A549 treated with AZD9567 at 1 μM for 4 hours (cell line): ENCODE measurements around the gene CLDND1. TPM values are rescaled to one million over a fixed set of nuclear protein-coding genes. Genes with fewer than 3 reads are reported as not detected.

Experiments used
- total RNA-seq: library from RNA; stranded (reverse); fragments of 200-300 nt; extraction: Qiagen RNA extraction; gene quantifications from 5 replicates; pipeline ENCODE4 v1.2.3, GENCODE V29; 2022; ENCODE audit not compliant: insufficient read depth

CLDND1 gene
- 48.7 to 66.7 TPM (median 56.1 TPM) in 5 replicates for total RNA-seq

GRCh38 chr3:98522544-98523281 lies at the start of gene CLDND1:
Gene CLDND1 (minus strand): TSS chr3:98522902. CDS start chr3:98521424, 1,478 bp downstream.

GRCh38 chr3:98531622-98532274 lies 9.0 kb upstream of the CLDND1 start, which contains the start of gene GPR15:
Gene GPR15 (plus strand): TSS chr3:98531978. CDS start chr3:98532034, 56 bp downstream.

GRCh38 chr3:98497381-98497780 lies 25.3 kb downstream of the CLDND1 start, which contains the start of gene OR5K2:
Gene OR5K2 (plus strand): TSS chr3:98497681. CDS start chr3:98497681, 0 bp downstream.

Other genes starting within 250 kb of the CLDND1 start
- not detected in 5 replicates for gene OR5H2, start 240.4 kb downstream of the CLDND1 start, total RNA-seq
- gene OR5K4, start 169.0 kb downstream of the CLDND1 start, total RNA-seq = not detected in 5 replicates
- gene OR5K3, start 132.2 kb downstream of the CLDND1 start, total RNA-seq = not detected in 5 replicates
- gene OR5K1, start 59.7 kb downstream of the CLDND1 start, total RNA-seq = not detected in 5 replicates
- gene OR5K2, start 25.2 kb downstream of the CLDND1 start, total RNA-seq = not detected in 5 replicates
- not detected in 5 replicates for gene GPR15, start 9.1 kb upstream of the CLDND1 start, total RNA-seq
- gene CPOX, start 70.7 kb upstream of the CLDND1 start, total RNA-seq = 17.1 to 26.3 TPM (median 23.5 TPM) in 5 replicates
- 0.41 to 0.93 TPM (median 0.66 TPM) in 4 of 5 replicates, not detected in the other for gene ST3GAL6, start 240.4 kb upstream of the CLDND1 start, total RNA-seq